Uterus (tissue), 2 donors: ENCODE measurements around the gene GPATCH8.

Experiments
- POLR2A ChIP-seq, 2 donors: fragments of 450-650 bp; IDR thresholded peaks; one replicate each; pipeline ENCODE4 v1.6.1; 2016; ENCODE audit warnings: antibody characterized with exemption in 2 of 2, mild to moderate bottlenecking in 1 of 2, moderate library complexity in 1 of 2
- TF ChIP-seq, protein P1 (sequence below), 4 experiments: fragments of 200-600 bp in 2 of 4; fragments of 450-650 bp in 2 of 4; sonication (generic) in 2 of 4; IDR thresholded peaks; one replicate each; pipeline ENCODE4 v1.5.1; 2016 to 2019; ENCODE audit warnings: antibody characterized with exemption in 4 of 4, mild to moderate bottlenecking in 2 of 4, moderate library complexity in 1 of 4

DNA sequence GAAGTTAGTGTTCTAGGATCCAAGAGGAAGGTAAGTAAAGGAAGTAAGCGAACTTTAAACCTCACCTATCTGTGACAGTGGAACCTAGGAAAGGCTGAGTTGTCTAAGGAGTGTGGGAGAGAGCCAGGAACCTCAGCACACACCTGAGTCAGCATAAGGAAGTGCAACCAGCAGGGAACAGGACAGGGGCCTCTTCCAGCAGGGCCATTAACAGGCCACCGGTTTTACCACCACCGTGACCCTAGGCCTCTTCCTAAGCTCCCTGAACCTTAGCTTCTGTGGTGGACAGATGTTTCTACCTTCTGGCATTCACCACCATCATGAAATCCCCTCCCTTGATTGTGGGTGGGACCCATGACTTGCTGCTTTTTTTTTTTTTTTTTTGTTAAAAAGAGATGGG, 26.7 kb upstream of the GPATCH8 start:
- TF ChIP-seq, protein P1, sequence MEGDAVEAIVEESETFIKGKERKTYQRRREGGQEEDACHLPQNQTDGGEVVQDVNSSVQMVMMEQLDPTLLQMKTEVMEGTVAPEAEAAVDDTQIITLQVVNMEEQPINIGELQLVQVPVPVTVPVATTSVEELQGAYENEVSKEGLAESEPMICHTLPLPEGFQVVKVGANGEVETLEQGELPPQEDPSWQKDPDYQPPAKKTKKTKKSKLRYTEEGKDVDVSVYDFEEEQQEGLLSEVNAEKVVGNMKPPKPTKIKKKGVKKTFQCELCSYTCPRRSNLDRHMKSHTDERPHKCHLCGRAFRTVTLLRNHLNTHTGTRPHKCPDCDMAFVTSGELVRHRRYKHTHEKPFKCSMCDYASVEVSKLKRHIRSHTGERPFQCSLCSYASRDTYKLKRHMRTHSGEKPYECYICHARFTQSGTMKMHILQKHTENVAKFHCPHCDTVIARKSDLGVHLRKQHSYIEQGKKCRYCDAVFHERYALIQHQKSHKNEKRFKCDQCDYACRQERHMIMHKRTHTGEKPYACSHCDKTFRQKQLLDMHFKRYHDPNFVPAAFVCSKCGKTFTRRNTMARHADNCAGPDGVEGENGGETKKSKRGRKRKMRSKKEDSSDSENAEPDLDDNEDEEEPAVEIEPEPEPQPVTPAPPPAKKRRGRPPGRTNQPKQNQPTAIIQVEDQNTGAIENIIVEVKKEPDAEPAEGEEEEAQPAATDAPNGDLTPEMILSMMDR (IDR thresholded peaks at IDR 0.05): no peak
- no peak for TF ChIP-seq POLR2A (IDR thresholded peaks at IDR 0.05)
